ENCODE results near the gene NPBWR2.

DNA sequence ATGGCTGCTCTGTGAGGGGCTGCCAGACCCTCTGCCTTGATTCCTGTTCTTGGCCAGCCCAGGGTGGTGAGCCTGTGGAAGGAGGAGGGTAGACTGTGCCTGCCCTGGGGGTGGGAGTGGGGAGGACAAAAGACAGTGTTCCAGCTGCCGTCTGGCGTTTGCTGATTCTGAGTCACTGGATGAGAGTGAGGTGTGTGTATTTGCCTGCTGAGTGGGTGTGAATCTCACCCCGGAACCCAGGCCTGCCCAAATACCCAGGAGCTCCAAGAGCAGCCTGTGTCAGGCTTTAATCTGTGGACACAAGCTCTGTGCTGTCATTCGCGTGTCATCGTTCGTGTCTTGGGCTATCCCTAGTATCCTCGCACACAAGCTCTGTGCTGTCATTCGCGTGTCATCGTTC, 20.6 kb downstream of the NPBWR2 start:
- no peak for TF ChIP-seq YY1 (tag by site-specific recombination; IDR thresholded peaks at IDR 0.05)
- TF ChIP-seq, protein P1, sequence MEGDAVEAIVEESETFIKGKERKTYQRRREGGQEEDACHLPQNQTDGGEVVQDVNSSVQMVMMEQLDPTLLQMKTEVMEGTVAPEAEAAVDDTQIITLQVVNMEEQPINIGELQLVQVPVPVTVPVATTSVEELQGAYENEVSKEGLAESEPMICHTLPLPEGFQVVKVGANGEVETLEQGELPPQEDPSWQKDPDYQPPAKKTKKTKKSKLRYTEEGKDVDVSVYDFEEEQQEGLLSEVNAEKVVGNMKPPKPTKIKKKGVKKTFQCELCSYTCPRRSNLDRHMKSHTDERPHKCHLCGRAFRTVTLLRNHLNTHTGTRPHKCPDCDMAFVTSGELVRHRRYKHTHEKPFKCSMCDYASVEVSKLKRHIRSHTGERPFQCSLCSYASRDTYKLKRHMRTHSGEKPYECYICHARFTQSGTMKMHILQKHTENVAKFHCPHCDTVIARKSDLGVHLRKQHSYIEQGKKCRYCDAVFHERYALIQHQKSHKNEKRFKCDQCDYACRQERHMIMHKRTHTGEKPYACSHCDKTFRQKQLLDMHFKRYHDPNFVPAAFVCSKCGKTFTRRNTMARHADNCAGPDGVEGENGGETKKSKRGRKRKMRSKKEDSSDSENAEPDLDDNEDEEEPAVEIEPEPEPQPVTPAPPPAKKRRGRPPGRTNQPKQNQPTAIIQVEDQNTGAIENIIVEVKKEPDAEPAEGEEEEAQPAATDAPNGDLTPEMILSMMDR (tag by site-specific recombination; IDR thresholded peaks at IDR 0.05) = no peak
- TF ChIP-seq ZNF747 (tag by site-specific recombination; IDR thresholded peaks at IDR 0.05) = no peak
- no peak for TF ChIP-seq ZNF660 (tag by site-specific recombination; IDR thresholded peaks at IDR 0.05)
- TF ChIP-seq ZNF785 (tag by site-specific recombination; IDR thresholded peaks at IDR 0.05) = no peak
- TF ChIP-seq, protein P2, sequence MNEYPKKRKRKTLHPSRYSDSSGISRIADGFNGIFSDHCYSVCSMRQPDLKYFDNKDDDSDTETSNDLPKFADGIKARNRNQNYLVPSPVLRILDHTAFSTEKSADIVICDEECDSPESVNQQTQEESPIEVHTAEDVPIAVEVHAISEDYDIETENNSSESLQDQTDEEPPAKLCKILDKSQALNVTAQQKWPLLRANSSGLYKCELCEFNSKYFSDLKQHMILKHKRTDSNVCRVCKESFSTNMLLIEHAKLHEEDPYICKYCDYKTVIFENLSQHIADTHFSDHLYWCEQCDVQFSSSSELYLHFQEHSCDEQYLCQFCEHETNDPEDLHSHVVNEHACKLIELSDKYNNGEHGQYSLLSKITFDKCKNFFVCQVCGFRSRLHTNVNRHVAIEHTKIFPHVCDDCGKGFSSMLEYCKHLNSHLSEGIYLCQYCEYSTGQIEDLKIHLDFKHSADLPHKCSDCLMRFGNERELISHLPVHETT (tag by site-specific recombination; IDR thresholded peaks at IDR 0.05) = no peak
- TF ChIP-seq ZNF311 (tag by site-specific recombination; IDR thresholded peaks at IDR 0.05; ENCODE audit: borderline replicate concordance) = no peak
- no peak for TF ChIP-seq MYNN (tag by site-specific recombination; IDR thresholded peaks at IDR 0.05; ENCODE audit: borderline replicate concordance)
- no peak for TF ChIP-seq KLF1 (tag by site-specific recombination; IDR thresholded peaks at IDR 0.05)
